ENCODE data around the gene ARSG.

DNA sequence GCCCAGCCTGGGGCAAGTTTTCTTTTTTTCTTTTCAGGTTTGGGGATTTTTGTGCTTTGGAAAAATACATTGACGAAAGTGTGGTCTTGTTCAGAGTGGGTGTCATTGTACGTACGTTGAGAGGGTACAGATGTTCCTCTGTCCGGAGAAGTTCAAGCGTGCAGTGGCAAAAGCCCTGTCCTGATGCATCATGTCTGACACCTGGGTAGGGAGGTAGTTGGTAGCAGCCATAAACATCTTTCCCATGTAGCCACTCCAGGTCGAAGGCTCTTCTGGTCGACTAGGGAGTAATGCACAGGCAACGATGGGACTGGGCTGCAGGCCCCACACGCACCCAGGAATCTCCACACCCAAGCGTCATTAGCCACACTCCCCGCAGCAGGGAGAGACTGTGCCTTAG is 138.6 kb downstream of the ARSG start:
- TF ChIP-seq POLR2A (IDR thresholded peaks at IDR 0.05; ENCODE audit: low read depth, low read length) = no peak
- TF ChIP-seq, protein P1, sequence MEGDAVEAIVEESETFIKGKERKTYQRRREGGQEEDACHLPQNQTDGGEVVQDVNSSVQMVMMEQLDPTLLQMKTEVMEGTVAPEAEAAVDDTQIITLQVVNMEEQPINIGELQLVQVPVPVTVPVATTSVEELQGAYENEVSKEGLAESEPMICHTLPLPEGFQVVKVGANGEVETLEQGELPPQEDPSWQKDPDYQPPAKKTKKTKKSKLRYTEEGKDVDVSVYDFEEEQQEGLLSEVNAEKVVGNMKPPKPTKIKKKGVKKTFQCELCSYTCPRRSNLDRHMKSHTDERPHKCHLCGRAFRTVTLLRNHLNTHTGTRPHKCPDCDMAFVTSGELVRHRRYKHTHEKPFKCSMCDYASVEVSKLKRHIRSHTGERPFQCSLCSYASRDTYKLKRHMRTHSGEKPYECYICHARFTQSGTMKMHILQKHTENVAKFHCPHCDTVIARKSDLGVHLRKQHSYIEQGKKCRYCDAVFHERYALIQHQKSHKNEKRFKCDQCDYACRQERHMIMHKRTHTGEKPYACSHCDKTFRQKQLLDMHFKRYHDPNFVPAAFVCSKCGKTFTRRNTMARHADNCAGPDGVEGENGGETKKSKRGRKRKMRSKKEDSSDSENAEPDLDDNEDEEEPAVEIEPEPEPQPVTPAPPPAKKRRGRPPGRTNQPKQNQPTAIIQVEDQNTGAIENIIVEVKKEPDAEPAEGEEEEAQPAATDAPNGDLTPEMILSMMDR (conservative IDR thresholded peaks at IDR 0.05; ENCODE audit: low read depth, low read length) = no peak
- TF ChIP-seq RFX5 (IDR thresholded peaks at IDR 0.05; ENCODE audit: low read depth, low read length) = no peak
- TF ChIP-seq, protein P2, sequence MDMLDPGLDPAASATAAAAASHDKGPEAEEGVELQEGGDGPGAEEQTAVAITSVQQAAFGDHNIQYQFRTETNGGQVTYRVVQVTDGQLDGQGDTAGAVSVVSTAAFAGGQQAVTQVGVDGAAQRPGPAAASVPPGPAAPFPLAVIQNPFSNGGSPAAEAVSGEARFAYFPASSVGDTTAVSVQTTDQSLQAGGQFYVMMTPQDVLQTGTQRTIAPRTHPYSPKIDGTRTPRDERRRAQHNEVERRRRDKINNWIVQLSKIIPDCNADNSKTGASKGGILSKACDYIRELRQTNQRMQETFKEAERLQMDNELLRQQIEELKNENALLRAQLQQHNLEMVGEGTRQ (IDR thresholded peaks at IDR 0.05; ENCODE audit: low read depth, low read length) = no peak
- TF ChIP-seq CEBPB (IDR thresholded peaks at IDR 0.05; ENCODE audit: low read depth, low read length) = no peak
- no peak for TF ChIP-seq BHLHE40 (IDR thresholded peaks at IDR 0.05; ENCODE audit: low read depth, low read length)
- TF ChIP-seq MAFK (IDR thresholded peaks at IDR 0.05; ENCODE audit: low read depth, low read length) = no peak
- no peak for TF ChIP-seq RCOR1 (IDR thresholded peaks at IDR 0.05; ENCODE audit: insufficient replicate concordance, low read length)
- TF ChIP-seq MXI1 (IDR thresholded peaks at IDR 0.05; ENCODE audit: borderline replicate concordance, low read depth, low read length) = no peak
- no peak for TF ChIP-seq RAD21 (IDR thresholded peaks at IDR 0.05; ENCODE audit: low read length)
- TF ChIP-seq, protein P3, sequence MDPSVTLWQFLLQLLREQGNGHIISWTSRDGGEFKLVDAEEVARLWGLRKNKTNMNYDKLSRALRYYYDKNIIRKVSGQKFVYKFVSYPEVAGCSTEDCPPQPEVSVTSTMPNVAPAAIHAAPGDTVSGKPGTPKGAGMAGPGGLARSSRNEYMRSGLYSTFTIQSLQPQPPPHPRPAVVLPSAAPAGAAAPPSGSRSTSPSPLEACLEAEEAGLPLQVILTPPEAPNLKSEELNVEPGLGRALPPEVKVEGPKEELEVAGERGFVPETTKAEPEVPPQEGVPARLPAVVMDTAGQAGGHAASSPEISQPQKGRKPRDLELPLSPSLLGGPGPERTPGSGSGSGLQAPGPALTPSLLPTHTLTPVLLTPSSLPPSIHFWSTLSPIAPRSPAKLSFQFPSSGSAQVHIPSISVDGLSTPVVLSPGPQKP (IDR thresholded peaks at IDR 0.05; ENCODE audit: borderline replicate concordance, low read depth, low read length) = no peak

Data from IMR-90 (cell line).